K562 (cell line): ENCODE data around the gene GPR42. TPM values are rescaled to one million over a fixed set of nuclear protein-coding genes. Genes with fewer than 3 reads are reported as not detected.
A peak's percentile ranks its signal among the peaks of the same experiment; 100 is the strongest.

Experiments
- CREBBP ChIP-seq: IDR thresholded peaks from one replicate; pipeline ENCODE4 v1.6.1; 2012; ENCODE audit warnings: low read depth, mild to moderate bottlenecking, control low read depth, inconsistent platforms, low read length
- FOXM1 ChIP-seq, 2 experiments: fragments of 450-650 bp in 1 of 2; sonication (generic) in 1 of 2; formaldehyde crosslinking in 1 of 2; IDR thresholded peaks; 2 replicates each; pipeline versions ENCODE4 v1.6.1 to v1.9.0; 2017 to 2022; ENCODE audit warnings: low read depth in 2 of 2, mild to moderate bottlenecking in 2 of 2, missing genetic modification reagents in 1 of 2, moderate library complexity in 1 of 2
- HDGF ChIP-seq: fragments of 450-650 bp; IDR thresholded peaks from 2 replicates; pipeline ENCODE4 v1.6.1; 2016
- HMG20A ChIP-seq: fragments of 450-650 bp; formaldehyde crosslinking; conservative IDR thresholded peaks from 2 replicates; pipeline ENCODE4 v1.4.0; 2020; ENCODE audit warnings: mild to moderate bottlenecking, mixed read lengths
- HMG20B ChIP-seq: fragments of 250-450 bp; sonication (Bioruptor Pico); IDR thresholded peaks from 2 replicates; pipeline ENCODE4 v1.5.0; 2021; ENCODE audit warnings: mild to moderate bottlenecking
- NFXL1 ChIP-seq: fragments of 450-650 bp; formaldehyde crosslinking; IDR thresholded peaks from 2 replicates; pipeline ENCODE4 v1.4.0; 2021; ENCODE audit warnings: mild to moderate bottlenecking
- RBBP5 ChIP-seq: fragments of 200-600 bp; sonication (generic); IDR thresholded peaks from 2 replicates; pipeline ENCODE4 v1.6.1; 2012; ENCODE audit warnings: borderline replicate concordance, mild to moderate bottlenecking, low read length, control low read depth, inconsistent platforms; ENCODE audit not compliant: insufficient read depth, poor library complexity, severe bottlenecking
- RCOR1 ChIP-seq, 2 experiments: IDR thresholded peaks; 2 replicates each; pipeline ENCODE4 v1.6.1; 2012; ENCODE audit warnings: low read depth in 2 of 2, low read length in 2 of 2, borderline replicate concordance in 1 of 2, improper control_type of control experiment in 1 of 2
- SAP30 ChIP-seq: fragments of 200-600 bp; sonication (generic); IDR thresholded peaks from 2 replicates; pipeline ENCODE4 v1.6.1; 2012; ENCODE audit warnings: borderline replicate concordance, low read depth, mild to moderate bottlenecking, moderate library complexity, low read length, control low read depth, inconsistent platforms; ENCODE audit not compliant: insufficient read depth, poor library complexity, severe bottlenecking
- SIN3A ChIP-seq, 2 experiments: fragments of 150-350 bp in 1 of 2; IDR thresholded peaks; 2 replicates each; pipeline ENCODE4 v1.6.1; 2011 to 2016; ENCODE audit warnings: borderline replicate concordance in 2 of 2, low read depth in 2 of 2, low read length in 2 of 2, mild to moderate bottlenecking in 2 of 2, moderate library complexity in 2 of 2; ENCODE audit not compliant: control insufficient read depth in 1 of 2
- SP1 ChIP-seq: sonication (generic); formaldehyde crosslinking; IDR thresholded peaks from 2 replicates; pipeline ENCODE4 v1.8.1; 2022; ENCODE audit warnings: mild to moderate bottlenecking, missing genetic modification reagents
- YY1 ChIP-seq, 3 experiments: IDR thresholded peaks; 2 replicates each; pipeline ENCODE4 v1.6.1; 2011; ENCODE audit warnings: low read length in 2 of 3, mild to moderate bottlenecking in 2 of 3, moderate library complexity in 2 of 3, borderline replicate concordance in 1 of 3, control low read depth in 1 of 3, low read depth in 1 of 3; ENCODE audit not compliant: insufficient read depth in 3 of 3, insufficient replicate concordance in 2 of 3, control insufficient read depth in 1 of 3, insufficient read length in 1 of 3; ENCODE audit errors: extremely low read depth in 1 of 3
- ZNF133 ChIP-seq: fragments of 250-450 bp; sonication (Bioruptor Pico); IDR thresholded peaks from 2 replicates; pipeline ENCODE4 v1.4.0; 2020; ENCODE audit warnings: mild to moderate bottlenecking
- ZNF134 ChIP-seq: fragments of 250-450 bp; sonication (Bioruptor Pico); conservative IDR thresholded peaks from 2 replicates; pipeline ENCODE4 v1.4.0; 2020
- polyA plus RNA-seq, 8 experiments: library from polyadenylated mRNA; depleted of rRNA in 4 of 8; stranded (reverse) in 5 of 8; unstranded in 3 of 8; fragments of >200 nt; fragmentation: Nextera tagmentation in 2 of 8; fragmentation: Illumina TruSeq in 1 of 8; extraction: Ambion mirVana in 2 of 8; extraction: Trizol in 1 of 8; gene quantifications; 2 replicates each; pipeline versions ENCODE4 v1.2.1 to v1.2.3, GENCODE V29; 2011 to 2014; ENCODE audit warnings: inconsistent platforms in 1 of 8, missing spikeins in 1 of 8
- total RNA-seq, 7 experiments: library from RNA; depleted of rRNA in 6 of 7; stranded (reverse); fragments of >200 nt in 6 of 7; fragmentation: Illumina TruSeq in 2 of 7; extraction: Trizol in 2 of 7; gene quantifications; 2 replicates each; pipeline versions ENCODE4 v1.2.1 to v1.2.3, GENCODE V29; 2011 to 2021; ENCODE audit warnings: low replicate concordance in 1 of 7
- TF ChIP-seq, protein P1 (sequence below): fragments of 450-650 bp; IDR thresholded peaks from 2 replicates; pipeline ENCODE4 v1.6.1; 2016; ENCODE audit warnings: low read depth, mild to moderate bottlenecking, moderate library complexity
- TF ChIP-seq, protein P2 (sequence below): fragments of 450-650 bp; IDR thresholded peaks from 2 replicates; pipeline ENCODE4 v1.7.1; 2018; ENCODE audit warnings: mild to moderate bottlenecking, low read depth; ENCODE audit not compliant: partially characterized antibody
- TF ChIP-seq, protein P3 (sequence below): fragments of 250-450 bp; sonication (Bioruptor Pico); IDR thresholded peaks from 2 replicates; pipeline ENCODE4 v1.4.0; 2020; ENCODE audit warnings: mild to moderate bottlenecking, moderate library complexity

The GPR42 gene
- total and polyA plus RNA-seq, 9 of the 15 experiments (the other 6 are each of a cell fraction or from before 2014, with no cell fraction given), result not detected

DNA sequence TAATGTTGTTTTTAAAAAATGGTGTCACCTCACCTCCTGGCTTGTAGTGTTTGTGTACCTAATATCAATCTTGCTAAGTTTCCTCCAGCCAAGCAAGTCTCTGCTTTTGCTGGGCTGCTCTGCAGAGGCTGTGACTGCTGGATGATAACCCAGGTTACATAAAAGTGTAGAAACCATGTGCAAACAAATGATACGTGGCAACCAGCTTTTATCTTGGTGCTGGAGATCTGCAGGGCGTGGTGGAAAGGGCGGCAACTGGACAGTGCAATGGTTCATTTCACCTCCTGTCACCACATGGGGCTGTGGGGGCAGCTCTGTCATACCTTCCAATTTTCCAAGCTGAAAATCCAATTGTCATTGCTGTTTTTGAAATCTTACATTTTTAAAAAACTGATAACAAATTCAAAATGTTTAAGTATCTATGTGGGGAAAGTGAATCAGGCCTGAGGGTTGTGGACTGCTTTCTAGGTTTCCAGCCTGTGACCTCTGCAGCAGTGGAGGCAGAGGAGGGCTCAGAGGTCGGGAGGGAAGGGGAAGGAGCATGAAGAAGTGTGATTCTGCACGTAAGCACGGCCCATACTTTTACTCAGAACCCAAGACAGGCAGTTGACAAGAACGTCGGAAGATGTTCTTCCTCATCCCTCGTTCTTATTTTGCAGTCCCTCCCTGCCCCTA is 9.7 kb downstream of the GPR42 start (continued):
- TF ChIP-seq, protein P1, sequence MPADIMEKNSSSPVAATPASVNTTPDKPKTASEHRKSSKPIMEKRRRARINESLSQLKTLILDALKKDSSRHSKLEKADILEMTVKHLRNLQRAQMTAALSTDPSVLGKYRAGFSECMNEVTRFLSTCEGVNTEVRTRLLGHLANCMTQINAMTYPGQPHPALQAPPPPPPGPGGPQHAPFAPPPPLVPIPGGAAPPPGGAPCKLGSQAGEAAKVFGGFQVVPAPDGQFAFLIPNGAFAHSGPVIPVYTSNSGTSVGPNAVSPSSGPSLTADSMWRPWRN, result peak; percentile 67; the same call in 1 of the 2 replicates
- TF ChIP-seq CREBBP (no peak), FOXM1 (IDR thresholded peaks at IDR 0.05; ENCODE audit: low read depth) (peak; percentile 84), FOXM1 (CRISPR knock-in tag; IDR thresholded peaks at IDR 0.05; ENCODE audit: low read depth) (no peak), ZNF133 (CRISPR knock-in tag) (no peak), SAP30 (no peak), RCOR1 (IDR thresholded peaks at IDR 0.05; ENCODE audit: borderline replicate concordance in 1 of 2, low read depth in 2 of 2, low read length in 2 of 2) (peak; percentile 85 to 96; a peak in 3 of 4 replicates), HDGF (no peak), YY1 (IDR thresholded peaks at IDR 0.05; ENCODE audit: borderline replicate concordance in 1 of 3, control insufficient read depth in 1 of 3, extremely low read depth in 1 of 3, insufficient read depth in 3 of 3, insufficient read length in 1 of 3, insufficient replicate concordance in 2 of 3, low read depth in 1 of 3, low read length in 2 of 3) (peak in 2 of 3 experiments; percentile 12 to 35), HMG20B (CRISPR knock-in tag) (no peak), RBBP5 (no peak), ZNF134 (CRISPR knock-in tag) (0 out of 2 replicates have a peak, but pooled peaks have one; percentile 6), HMG20A (CRISPR knock-in tag) (no peak), NFXL1 (no peak), SIN3A (IDR thresholded peaks at IDR 0.05; ENCODE audit: borderline replicate concordance in 2 of 2, control insufficient read depth in 1 of 2, low read depth in 2 of 2, low read length in 2 of 2) (no peak), SP1 (no peak)
- TF ChIP-seq, protein P2, sequence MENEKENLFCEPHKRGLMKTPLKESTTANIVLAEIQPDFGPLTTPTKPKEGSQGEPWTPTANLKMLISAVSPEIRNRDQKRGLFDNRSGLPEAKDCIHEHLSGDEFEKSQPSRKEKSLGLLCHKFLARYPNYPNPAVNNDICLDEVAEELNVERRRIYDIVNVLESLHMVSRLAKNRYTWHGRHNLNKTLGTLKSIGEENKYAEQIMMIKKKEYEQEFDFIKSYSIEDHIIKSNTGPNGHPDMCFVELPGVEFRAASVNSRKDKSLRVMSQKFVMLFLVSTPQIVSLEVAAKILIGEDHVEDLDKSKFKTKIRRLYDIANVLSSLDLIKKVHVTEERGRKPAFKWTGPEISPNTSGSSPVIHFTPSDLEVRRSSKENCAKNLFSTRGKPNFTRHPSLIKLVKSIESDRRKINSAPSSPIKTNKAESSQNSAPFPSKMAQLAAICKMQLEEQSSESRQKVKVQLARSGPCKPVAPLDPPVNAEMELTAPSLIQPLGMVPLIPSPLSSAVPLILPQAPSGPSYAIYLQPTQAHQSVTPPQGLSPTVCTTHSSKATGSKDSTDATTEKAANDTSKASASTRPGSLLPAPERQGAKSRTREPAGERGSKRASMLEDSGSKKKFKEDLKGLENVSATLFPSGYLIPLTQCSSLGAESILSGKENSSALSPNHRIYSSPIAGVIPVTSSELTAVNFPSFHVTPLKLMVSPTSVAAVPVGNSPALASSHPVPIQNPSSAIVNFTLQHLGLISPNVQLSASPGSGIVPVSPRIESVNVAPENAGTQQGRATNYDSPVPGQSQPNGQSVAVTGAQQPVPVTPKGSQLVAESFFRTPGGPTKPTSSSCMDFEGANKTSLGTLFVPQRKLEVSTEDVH, result no peak
- TF ChIP-seq, protein P3, sequence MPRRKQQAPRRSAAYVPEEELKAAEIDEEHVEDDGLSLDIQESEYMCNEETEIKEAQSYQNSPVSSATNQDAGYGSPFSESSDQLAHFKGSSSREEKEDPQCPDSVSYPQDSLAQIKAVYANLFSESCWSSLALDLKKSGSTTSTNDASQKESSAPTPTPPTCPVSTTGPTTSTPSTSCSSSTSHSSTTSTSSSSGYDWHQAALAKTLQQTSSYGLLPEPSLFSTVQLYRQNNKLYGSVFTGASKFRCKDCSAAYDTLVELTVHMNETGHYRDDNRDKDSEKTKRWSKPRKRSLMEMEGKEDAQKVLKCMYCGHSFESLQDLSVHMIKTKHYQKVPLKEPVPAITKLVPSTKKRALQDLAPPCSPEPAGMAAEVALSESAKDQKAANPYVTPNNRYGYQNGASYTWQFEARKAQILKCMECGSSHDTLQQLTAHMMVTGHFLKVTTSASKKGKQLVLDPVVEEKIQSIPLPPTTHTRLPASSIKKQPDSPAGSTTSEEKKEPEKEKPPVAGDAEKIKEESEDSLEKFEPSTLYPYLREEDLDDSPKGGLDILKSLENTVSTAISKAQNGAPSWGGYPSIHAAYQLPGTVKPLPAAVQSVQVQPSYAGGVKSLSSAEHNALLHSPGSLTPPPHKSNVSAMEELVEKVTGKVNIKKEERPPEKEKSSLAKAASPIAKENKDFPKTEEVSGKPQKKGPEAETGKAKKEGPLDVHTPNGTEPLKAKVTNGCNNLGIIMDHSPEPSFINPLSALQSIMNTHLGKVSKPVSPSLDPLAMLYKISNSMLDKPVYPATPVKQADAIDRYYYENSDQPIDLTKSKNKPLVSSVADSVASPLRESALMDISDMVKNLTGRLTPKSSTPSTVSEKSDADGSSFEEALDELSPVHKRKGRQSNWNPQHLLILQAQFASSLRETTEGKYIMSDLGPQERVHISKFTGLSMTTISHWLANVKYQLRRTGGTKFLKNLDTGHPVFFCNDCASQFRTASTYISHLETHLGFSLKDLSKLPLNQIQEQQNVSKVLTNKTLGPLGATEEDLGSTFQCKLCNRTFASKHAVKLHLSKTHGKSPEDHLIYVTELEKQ (CRISPR knock-in tag), result no peak
